C4-2B (cell line): Measurements from ENCODE around the gene TSHZ3.

ENCODE experiments used
- H3K27ac ChIP-seq: fragments of 450-650 bp; 2 replicates; pipeline ENCODE4 v1.5.1; 2017
- ZFX ChIP-seq: fragments of 450-650 bp; IDR thresholded peaks from 2 replicates; pipeline ENCODE4 v1.6.1; 2017
- TF ChIP-seq, protein P1 (sequence below): fragments of 450-650 bp; conservative IDR thresholded peaks from 2 replicates; pipeline ENCODE4 v1.5.1; 2017; ENCODE audit warnings: mild to moderate bottlenecking

Gene TSHZ3

DNA sequence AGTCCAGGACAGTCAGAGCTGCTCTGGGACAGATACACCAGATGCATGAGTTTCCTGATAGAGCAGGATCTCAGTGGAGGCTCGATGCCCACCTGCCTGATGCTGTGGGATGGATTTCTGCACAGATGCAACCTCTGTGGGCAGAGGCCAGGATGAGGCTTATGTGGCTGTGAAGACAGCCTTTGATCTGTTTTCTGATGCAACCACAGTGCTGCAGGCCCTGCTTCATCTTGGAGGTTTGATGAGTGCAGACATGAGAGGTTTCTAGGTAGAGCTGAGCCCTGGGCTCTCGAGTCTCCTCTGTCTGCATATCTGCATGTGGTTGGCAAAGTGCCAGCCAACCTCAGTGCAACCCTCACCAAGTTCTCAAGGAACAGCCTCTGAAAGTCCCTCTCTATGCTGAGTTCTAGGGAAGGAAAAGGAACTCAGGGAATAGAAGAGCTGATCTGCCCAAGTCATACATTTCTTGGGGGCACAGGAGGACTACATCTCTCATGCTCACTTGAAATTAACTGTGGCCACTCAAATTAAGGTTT is 23.1 kb upstream of the TSHZ3 start:
- TF ChIP-seq ZFX: no peak
- TF ChIP-seq, protein P1, sequence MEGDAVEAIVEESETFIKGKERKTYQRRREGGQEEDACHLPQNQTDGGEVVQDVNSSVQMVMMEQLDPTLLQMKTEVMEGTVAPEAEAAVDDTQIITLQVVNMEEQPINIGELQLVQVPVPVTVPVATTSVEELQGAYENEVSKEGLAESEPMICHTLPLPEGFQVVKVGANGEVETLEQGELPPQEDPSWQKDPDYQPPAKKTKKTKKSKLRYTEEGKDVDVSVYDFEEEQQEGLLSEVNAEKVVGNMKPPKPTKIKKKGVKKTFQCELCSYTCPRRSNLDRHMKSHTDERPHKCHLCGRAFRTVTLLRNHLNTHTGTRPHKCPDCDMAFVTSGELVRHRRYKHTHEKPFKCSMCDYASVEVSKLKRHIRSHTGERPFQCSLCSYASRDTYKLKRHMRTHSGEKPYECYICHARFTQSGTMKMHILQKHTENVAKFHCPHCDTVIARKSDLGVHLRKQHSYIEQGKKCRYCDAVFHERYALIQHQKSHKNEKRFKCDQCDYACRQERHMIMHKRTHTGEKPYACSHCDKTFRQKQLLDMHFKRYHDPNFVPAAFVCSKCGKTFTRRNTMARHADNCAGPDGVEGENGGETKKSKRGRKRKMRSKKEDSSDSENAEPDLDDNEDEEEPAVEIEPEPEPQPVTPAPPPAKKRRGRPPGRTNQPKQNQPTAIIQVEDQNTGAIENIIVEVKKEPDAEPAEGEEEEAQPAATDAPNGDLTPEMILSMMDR: no peak
- no peak overlapping the region for H3K27ac ChIP-seq

DNA sequence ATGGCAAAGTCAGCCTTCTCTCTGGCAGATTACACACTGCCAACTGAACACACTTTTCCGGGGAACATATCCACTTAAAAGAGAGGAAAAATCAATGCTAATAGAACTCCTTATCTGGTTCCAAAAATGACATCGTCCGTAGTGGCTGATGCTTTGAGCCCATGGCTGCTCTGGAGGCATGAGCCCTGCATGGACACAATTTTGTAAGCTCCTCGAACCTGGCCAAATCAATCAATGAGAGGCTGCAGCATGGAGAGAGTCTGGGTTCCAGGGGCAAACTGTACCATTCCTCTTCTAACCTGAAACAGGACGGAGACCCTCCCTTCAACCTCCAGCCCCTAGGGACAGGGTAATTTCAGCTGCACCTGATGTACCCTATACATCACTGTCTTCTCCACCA is 21.0 kb upstream of the TSHZ3 start:
- H3K27ac ChIP-seq: no peak overlapping the region
- TF ChIP-seq, protein P1: no peak
- TF ChIP-seq ZFX: no peak

DNA sequence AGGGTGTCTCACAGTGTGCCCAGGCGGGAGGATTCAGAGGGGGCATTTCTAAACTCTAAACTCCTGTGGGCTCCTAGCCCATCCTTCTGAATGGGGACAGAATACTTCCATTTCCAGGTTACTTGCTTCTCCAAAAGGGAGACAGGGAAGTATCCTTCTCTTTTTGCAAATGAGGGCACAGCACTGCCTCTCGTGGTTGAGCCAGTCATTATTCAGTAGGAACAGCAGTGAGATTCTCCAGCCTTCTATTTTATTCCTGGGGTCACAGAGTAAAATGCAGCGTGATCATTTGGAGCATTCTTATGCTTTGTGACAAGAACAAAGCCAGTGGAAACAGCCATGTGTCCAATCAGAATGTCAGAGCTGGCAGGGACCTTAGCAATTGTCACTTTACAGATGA is 15.7 kb upstream of the TSHZ3 start:
- TF ChIP-seq ZFX: no peak
- TF ChIP-seq, protein P1: peak; percentile 35
- no peak overlapping the region for H3K27ac ChIP-seq

DNA sequence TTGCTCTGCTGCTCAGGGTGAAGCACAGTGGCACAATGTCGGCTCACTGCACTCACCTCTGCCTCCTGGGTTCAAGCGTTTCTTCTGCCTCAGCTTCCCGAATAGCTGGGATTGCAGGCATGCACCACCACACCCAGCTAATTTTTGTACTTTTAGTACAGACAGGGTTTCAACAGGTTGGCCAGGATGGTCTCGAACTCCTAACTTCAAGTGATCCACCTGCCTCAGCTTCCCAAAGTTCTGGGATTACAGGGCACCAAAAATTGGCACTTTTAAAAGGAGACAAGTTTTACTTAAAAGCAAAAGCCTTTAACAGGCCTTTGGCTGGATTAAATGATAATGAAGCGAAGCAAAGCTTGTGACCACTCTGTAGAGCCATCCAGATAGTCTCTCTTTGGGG is 12.5 kb upstream of the TSHZ3 start:
- TF ChIP-seq, protein P1: no peak
- no peak for TF ChIP-seq ZFX
- H3K27ac ChIP-seq: no peak overlapping the region

DNA sequence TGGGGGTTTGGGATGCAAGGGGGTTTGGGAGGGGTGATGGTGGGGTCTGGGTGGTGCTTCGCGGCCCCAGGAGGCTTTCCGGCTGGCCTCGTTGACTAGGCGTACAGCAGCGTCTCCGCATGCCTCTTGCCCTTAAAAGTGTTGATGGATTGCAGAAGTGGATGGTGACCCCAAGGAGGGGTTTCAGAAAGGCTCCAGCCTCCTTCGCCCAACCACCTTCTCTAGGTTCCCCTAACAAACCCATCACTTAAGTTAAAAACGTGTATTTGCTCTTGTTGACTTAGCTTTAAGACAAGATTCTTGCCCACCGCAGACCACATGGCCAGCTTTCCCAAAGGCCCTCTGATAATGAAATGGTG is 8.1 kb upstream of the TSHZ3 start:
- no peak overlapping the region for H3K27ac ChIP-seq
- TF ChIP-seq, protein P1: no peak
- no peak for TF ChIP-seq ZFX

DNA sequence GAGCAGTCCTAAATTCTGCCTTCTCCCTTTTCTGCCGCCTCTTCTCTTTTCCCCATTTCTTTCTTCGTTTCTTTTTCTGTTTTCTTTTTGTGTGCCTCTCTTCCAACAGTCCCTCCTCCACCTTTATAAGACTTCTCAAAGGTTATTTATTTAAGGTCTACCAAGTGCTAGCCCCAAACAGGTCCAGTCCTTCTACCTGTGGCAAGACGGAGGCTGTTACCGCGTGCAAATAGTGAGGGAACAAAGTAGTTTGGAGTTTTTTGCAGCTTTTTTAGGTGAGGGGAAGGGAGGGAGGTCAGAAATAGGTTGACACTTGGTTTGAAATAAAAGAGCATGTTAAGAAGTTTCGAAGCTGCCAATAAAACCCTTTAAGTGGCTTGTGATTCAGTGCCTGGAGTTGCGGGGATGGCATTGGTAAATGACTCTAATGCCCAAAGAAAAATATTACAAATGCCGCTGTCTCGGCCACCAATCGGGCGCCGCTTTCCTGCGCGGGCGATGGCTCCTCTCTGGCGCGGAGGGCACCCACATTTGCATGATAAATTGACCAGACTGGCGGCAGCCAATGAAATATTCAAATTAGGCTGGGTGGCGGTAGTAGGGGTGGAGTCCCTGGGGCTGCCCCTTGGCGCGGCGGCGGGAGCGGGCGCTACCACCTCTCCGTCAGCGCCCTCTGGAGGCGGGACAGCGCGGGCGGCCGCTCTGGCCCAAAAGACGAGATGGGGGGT is 7.5 kb upstream of the TSHZ3 start:
- no peak for TF ChIP-seq ZFX
- TF ChIP-seq, protein P1: peak; percentile 23
- H3K27ac ChIP-seq: no peak overlapping the region

DNA sequence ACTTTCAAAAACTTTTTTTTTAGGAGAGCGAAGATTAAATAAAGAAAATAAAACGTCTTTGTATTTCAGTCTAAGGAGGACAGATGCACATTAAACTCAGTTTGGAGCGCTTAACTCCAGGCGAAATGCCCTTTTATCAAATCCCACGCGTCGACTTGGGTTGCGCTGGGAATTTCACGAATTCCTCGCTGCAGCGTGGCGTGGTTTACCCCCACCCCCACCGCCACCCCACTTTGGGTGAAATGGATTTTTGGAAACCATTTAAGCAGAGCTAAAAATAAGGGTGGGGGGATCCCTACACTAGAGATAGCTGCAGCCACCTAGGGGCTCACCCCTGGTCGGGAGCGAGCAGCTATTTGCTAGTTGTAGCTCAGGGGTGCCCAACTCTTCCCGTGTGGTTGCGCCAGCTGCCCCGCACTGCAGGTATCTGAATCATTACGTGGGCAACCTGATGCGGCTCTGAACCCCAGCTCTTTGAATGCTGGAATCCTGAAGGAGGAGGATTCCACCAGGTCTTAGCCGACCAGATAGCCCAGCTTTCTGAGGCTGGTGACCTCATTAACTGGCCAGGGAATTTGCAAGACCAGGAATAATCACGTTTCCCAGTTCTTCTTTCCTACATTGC is 6.5 kb upstream of the TSHZ3 start:
- no peak for TF ChIP-seq ZFX
- TF ChIP-seq, protein P1: no peak
- no peak overlapping the region for H3K27ac ChIP-seq
